Cerebellar nuclear complex (tissue), 1 donor: ENCODE data around the gene CFAP54.

ENCODE experiments used
- DNase-seq, 2 experiments: peaks; one replicate each; lab custom pipeline; 2025; lab: John Stamatoyannopoulos, UW

The CFAP54 gene

GRCh38 chr12:96892104-96892503, 402.7 kb downstream of the CFAP54 start:
- no peak for DNase-seq

- no peak for DNase-seq
Observed at GRCh38 chr12:96897421-96897820, 408.0 kb downstream of the CFAP54 start.

GRCh38 chr12:96901175-96901574, 411.8 kb downstream of the CFAP54 start:
- no peak for DNase-seq

- DNase-seq, result no peak
Observed at GRCh38 chr12:96902076-96902475, 412.7 kb downstream of the CFAP54 start.

- no peak for DNase-seq
Observed at GRCh38 chr12:96906498-96906848, 417.1 kb downstream of the CFAP54 start.

GRCh38 chr12:96906849-96907670, 417.7 kb downstream of the CFAP54 start, which contains the start of gene NEDD1:
Gene NEDD1, plus strand, starts transcription at chr12:96907257. Its CDS starts 2,503 bp downstream, at chr12:96909760.
- DNase-seq, result peak in 1 of 2 experiments; percentile 3

- no peak for DNase-seq
Observed at GRCh38 chr12:96907671-96908422, 418.5 kb downstream of the CFAP54 start.

- DNase-seq, result no peak
Observed at GRCh38 chr12:96908423-96908675, 419.0 kb downstream of the CFAP54 start.

GRCh38 chr12:96912261-96912660, 422.9 kb downstream of the CFAP54 start:
- no peak for DNase-seq

GRCh38 chr12:96912943-96913342, 423.6 kb downstream of the CFAP54 start:
- DNase-seq, result no peak

- no peak for DNase-seq
Observed at GRCh38 chr12:96919510-96920210, 430.3 kb downstream of the CFAP54 start.
